K562 (cell line): ENCODE data around the gene MICALL2. TPM values are rescaled to one million over a fixed set of nuclear protein-coding genes. Genes with fewer than 3 reads are reported as not detected.

Source experiments
- HNRNPK ChIP-seq: fragments of 200-400 bp; formaldehyde crosslinking; IDR thresholded peaks from one replicate; pipeline ENCODE4 v1.6.1; 2018; ENCODE audit warnings: mild to moderate bottlenecking, low read depth, low read length; ENCODE audit not compliant: poor library complexity, severe bottlenecking
- HNRNPLL ChIP-seq: fragments of 200-400 bp; formaldehyde crosslinking; IDR thresholded peaks from 2 replicates; pipeline ENCODE4 v1.6.1; 2017; ENCODE audit warnings: low read length, low read depth, mild to moderate bottlenecking; ENCODE audit not compliant: poor library complexity, severe bottlenecking
- KDM1A ChIP-seq, 2 experiments: fragments of 450-650 bp; IDR thresholded peaks; 2 replicates each; pipeline ENCODE4 v1.6.1; 2016; ENCODE audit warnings: mild to moderate bottlenecking in 2 of 2
- LCOR ChIP-seq: sonication (generic); formaldehyde crosslinking; IDR thresholded peaks from 2 replicates; pipeline ENCODE4 v1.8.0; 2022; ENCODE audit warnings: mild to moderate bottlenecking, missing genetic modification reagents
- PCBP2 ChIP-seq: fragments of 200-400 bp; formaldehyde crosslinking; IDR thresholded peaks from 2 replicates; pipeline ENCODE4 v1.6.1; 2018; ENCODE audit warnings: low read length, low read depth, mild to moderate bottlenecking, moderate library complexity; ENCODE audit not compliant: poor library complexity, severe bottlenecking
- PHTF2 ChIP-seq: fragments of 250-450 bp; sonication (Bioruptor Pico); IDR thresholded peaks from 2 replicates; pipeline ENCODE4 v1.5.0; 2021; ENCODE audit warnings: mild to moderate bottlenecking
- TCF15 ChIP-seq: fragments of 250-450 bp; sonication (Bioruptor Pico); IDR thresholded peaks from 2 replicates; pipeline ENCODE4 v1.8.0; 2022; ENCODE audit warnings: moderate library complexity, mild to moderate bottlenecking, inconsistent platforms
- TFAP4 ChIP-seq: sonication (generic); formaldehyde crosslinking; IDR thresholded peaks from 2 replicates; pipeline ENCODE4 v1.8.0; 2022; ENCODE audit warnings: missing genetic modification reagents, mild to moderate bottlenecking, moderate library complexity, borderline replicate concordance
- ZBTB12 ChIP-seq: fragments of 250-450 bp; sonication (Bioruptor Pico); IDR thresholded peaks from 2 replicates; pipeline ENCODE4 v1.4.0; 2020
- ZNF134 ChIP-seq: fragments of 250-450 bp; sonication (Bioruptor Pico); conservative IDR thresholded peaks from 2 replicates; pipeline ENCODE4 v1.4.0; 2020
- ZNF224 ChIP-seq: sonication (generic); formaldehyde crosslinking; IDR thresholded peaks from 2 replicates; pipeline ENCODE4 v1.8.0; 2022; ENCODE audit warnings: mild to moderate bottlenecking, missing genetic modification reagents
- polyA plus RNA-seq, 8 experiments: library from polyadenylated mRNA; depleted of rRNA in 4 of 8; stranded (reverse) in 5 of 8; unstranded in 3 of 8; fragments of >200 nt; fragmentation: Nextera tagmentation in 2 of 8; fragmentation: Illumina TruSeq in 1 of 8; extraction: Ambion mirVana in 2 of 8; extraction: Trizol in 1 of 8; gene quantifications; 2 replicates each; pipeline versions ENCODE4 v1.2.1 to v1.2.3, GENCODE V29; 2011 to 2014; ENCODE audit warnings: inconsistent platforms in 1 of 8, missing spikeins in 1 of 8
- total RNA-seq, 7 experiments: library from RNA; depleted of rRNA in 6 of 7; stranded (reverse); fragments of >200 nt in 6 of 7; fragmentation: Illumina TruSeq in 2 of 7; extraction: Trizol in 2 of 7; gene quantifications; 2 replicates each; pipeline versions ENCODE4 v1.2.1 to v1.2.3, GENCODE V29; 2011 to 2021; ENCODE audit warnings: low replicate concordance in 1 of 7
- TF ChIP-seq, protein P1 (sequence below): fragments of 250-450 bp; sonication (Bioruptor Pico); IDR thresholded peaks from 2 replicates; pipeline ENCODE4 v1.5.0; 2022; ENCODE audit warnings: mild to moderate bottlenecking

The MICALL2 gene
- total and polyA plus RNA-seq, 9 of the 15 experiments (the other 6 are each of a cell fraction or from before 2014, with no cell fraction given) = 1.8 to 103 (median 17.0) TPM

DNA sequence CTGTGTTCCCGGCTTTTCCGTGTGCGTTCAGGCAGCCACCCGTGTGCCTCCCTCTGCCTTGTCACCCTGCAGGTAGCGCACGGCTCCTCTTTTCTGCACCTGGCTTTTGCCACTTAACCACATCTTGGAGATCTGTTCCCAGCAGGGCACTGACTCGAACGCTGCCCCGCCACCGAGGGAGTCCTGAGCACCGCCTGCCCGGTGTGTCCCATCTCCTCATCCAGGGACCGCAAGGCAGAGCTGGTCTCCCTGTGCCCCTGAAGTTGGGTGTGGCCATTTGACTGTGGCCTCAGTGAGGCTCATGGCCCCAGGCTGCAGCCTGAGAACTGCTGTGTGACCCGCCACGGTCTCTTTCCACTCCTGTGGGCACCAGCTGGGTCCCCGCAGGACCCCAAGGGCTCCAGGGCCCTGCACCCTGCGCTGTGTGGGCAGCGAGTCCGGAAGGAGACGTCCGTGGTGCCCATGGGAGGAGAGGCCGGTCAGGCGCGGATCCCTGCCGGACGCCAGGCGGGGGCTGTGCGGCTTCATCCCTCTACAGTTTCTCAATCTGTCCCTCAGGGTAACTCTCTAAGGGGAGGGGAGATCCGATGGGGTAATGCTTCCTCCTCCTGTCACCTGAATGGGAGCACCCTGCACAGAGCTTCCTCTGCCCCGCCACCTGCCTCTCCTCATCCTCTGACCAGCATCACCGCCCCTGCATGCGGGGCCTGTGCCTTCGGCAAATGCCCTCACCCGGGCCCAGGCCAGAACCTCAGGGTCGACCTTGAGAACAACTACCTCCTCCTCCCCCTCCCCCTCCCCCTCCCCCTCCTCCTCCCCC is 46.7 kb upstream of the MICALL2 start (continued):
- TF ChIP-seq ZNF134 (CRISPR knock-in tag) (no peak), LCOR (no peak), PCBP2 (peak; percentile 97), KDM1A (IDR thresholded peaks at IDR 0.05) (peak in 1 of 2 experiments; percentile 76; a peak in 2 of 4 replicates), ZBTB12 (no peak), HNRNPLL (no peak), TCF15 (CRISPR knock-in tag) (no peak), TFAP4 (CRISPR knock-in tag) (peak; percentile 44; the same call in 1 of the 2 replicates), PHTF2 (CRISPR knock-in tag) (no peak), HNRNPK (peak; percentile 98), ZNF224 (no peak)
- TF ChIP-seq, protein P1, sequence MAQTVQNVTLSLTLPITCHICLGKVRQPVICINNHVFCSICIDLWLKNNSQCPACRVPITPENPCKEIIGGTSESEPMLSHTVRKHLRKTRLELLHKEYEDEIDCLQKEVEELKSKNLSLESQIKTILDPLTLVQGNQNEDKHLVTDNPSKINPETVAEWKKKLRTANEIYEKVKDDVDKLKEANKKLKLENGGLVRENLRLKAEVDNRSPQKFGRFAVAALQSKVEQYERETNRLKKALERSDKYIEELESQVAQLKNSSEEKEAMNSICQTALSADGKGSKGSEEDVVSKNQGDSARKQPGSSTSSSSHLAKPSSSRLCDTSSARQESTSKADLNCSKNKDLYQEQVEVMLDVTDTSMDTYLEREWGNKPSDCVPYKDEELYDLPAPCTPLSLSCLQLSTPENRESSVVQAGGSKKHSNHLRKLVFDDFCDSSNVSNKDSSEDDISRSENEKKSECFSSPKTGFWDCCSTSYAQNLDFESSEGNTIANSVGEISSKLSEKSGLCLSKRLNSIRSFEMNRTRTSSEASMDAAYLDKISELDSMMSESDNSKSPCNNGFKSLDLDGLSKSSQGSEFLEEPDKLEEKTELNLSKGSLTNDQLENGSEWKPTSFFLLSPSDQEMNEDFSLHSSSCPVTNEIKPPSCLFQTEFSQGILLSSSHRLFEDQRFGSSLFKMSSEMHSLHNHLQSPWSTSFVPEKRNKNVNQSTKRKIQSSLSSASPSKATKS (CRISPR knock-in tag) = no peak
